ENCODE results near the gene INTS15. TPM values are rescaled to one million over a fixed set of nuclear protein-coding genes. Genes with fewer than 3 reads are reported as not detected.

Gene INTS15
- polyA plus RNA-seq, 1 of the 3 experiments (the other 2 are of a cell fraction) = 39.1 TPM

DNA sequence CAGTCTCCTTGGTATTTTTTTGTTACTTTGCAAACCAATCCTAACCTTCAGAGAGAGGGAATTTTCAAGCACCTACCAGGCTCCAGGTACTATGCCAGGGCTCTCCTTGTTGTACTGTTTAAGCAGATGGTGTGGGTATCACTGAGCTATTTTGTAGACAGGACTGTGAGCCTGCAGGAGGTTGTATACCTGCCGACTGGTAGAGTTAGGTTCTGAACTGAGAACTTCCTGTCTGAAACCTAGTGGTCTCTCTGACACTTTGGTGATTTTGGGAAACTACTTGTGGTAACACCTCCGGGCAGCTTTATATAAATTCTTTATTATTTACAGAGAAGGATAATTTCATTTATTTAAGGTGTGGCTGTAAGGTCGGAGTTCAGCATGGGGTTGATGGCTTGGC, 30.1 kb downstream of the INTS15 start:
- H3K4me3 ChIP-seq (ENCODE audit: low read depth in 2 of 2, low read length in 1 of 2) = no peak overlapping the region
- no peaks in the 10 kb centered on the region for H3K79me2 ChIP-seq (ENCODE audit: insufficient read depth)
- H3K27ac ChIP-seq (ENCODE audit: low read depth in 2 of 2, low read length in 1 of 2) = no peak overlapping the region
- H2AFZ ChIP-seq (ENCODE audit: low read depth) = no peak overlapping the region
- WGBS (ENCODE audit: low lambda C conversion rate) = 82% methylated on average over 3 of the region's 3 CpGs
- H3K4me2 ChIP-seq = no peak overlapping the region
- H3K36me3 ChIP-seq (replicated peaks in 1 of 2; ENCODE audit: control insufficient read depth in 1 of 2, insufficient read depth in 2 of 2, low read length in 1 of 2) = peaks cover 0 to 22% of the 10 kb centered on the region in 2 experiments
- H3K4me1 ChIP-seq (ENCODE audit: control insufficient read depth in 1 of 2, insufficient read depth in 2 of 2, low read depth in 1 of 2, low read length in 1 of 2) = peaks cover 0 to 10% of the 10 kb centered on the region in 2 experiments; a peak in 2 of 4 replicates
- no peak overlapping the region for H3K9ac ChIP-seq
- no peak for DNase-seq
- no peaks in the 10 kb centered on the region for H3K9me3 ChIP-seq
- H4K20me1 ChIP-seq (ENCODE audit: insufficient read depth) = no peaks in the 10 kb centered on the region
- ChIA-PET POLR2A (no interaction called here), CTCF (interaction anchor here (1.0 kb wide), 1 partner anchor 30 kb away, joined by 3 read pairs; the partner anchor contains the start of gene INTS15)
- H3K27me3 ChIP-seq (ENCODE audit: insufficient read depth) = no peaks in the 10 kb centered on the region
- no peak for TF ChIP-seq RXRA (IDR thresholded peaks at IDR 0.05; ENCODE audit: borderline replicate concordance, low read depth)
- TF ChIP-seq, protein P1, sequence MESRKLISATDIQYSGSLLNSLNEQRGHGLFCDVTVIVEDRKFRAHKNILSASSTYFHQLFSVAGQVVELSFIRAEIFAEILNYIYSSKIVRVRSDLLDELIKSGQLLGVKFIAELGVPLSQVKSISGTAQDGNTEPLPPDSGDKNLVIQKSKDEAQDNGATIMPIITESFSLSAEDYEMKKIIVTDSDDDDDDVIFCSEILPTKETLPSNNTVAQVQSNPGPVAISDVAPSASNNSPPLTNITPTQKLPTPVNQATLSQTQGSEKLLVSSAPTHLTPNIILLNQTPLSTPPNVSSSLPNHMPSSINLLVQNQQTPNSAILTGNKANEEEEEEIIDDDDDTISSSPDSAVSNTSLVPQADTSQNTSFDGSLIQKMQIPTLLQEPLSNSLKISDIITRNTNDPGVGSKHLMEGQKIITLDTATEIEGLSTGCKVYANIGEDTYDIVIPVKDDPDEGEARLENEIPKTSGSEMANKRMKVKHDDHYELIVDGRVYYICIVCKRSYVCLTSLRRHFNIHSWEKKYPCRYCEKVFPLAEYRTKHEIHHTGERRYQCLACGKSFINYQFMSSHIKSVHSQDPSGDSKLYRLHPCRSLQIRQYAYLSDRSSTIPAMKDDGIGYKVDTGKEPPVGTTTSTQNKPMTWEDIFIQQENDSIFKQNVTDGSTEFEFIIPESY (IDR thresholded peaks at IDR 0.05; ENCODE audit: borderline replicate concordance, low read depth) = no peak
- TF ChIP-seq, protein P2, sequence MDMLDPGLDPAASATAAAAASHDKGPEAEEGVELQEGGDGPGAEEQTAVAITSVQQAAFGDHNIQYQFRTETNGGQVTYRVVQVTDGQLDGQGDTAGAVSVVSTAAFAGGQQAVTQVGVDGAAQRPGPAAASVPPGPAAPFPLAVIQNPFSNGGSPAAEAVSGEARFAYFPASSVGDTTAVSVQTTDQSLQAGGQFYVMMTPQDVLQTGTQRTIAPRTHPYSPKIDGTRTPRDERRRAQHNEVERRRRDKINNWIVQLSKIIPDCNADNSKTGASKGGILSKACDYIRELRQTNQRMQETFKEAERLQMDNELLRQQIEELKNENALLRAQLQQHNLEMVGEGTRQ (IDR thresholded peaks at IDR 0.05; ENCODE audit: borderline replicate concordance, low read depth, low read length) = no peak
- no peak for TF ChIP-seq TCF12 (IDR thresholded peaks at IDR 0.05)
- TF ChIP-seq GATA2 (CRISPR knock-in tag; IDR thresholded peaks at IDR 0.05) = no peak
- TF ChIP-seq, protein P3, sequence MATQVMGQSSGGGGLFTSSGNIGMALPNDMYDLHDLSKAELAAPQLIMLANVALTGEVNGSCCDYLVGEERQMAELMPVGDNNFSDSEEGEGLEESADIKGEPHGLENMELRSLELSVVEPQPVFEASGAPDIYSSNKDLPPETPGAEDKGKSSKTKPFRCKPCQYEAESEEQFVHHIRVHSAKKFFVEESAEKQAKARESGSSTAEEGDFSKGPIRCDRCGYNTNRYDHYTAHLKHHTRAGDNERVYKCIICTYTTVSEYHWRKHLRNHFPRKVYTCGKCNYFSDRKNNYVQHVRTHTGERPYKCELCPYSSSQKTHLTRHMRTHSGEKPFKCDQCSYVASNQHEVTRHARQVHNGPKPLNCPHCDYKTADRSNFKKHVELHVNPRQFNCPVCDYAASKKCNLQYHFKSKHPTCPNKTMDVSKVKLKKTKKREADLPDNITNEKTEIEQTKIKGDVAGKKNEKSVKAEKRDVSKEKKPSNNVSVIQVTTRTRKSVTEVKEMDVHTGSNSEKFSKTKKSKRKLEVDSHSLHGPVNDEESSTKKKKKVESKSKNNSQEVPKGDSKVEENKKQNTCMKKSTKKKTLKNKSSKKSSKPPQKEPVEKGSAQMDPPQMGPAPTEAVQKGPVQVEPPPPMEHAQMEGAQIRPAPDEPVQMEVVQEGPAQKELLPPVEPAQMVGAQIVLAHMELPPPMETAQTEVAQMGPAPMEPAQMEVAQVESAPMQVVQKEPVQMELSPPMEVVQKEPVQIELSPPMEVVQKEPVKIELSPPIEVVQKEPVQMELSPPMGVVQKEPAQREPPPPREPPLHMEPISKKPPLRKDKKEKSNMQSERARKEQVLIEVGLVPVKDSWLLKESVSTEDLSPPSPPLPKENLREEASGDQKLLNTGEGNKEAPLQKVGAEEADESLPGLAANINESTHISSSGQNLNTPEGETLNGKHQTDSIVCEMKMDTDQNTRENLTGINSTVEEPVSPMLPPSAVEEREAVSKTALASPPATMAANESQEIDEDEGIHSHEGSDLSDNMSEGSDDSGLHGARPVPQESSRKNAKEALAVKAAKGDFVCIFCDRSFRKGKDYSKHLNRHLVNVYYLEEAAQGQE (IDR thresholded peaks at IDR 0.05; ENCODE audit: low read depth, low read length) = no peak
- TF ChIP-seq ELF1 (IDR thresholded peaks at IDR 0.05) = no peak
- no peak for TF ChIP-seq SMC3 (IDR thresholded peaks at IDR 0.05; ENCODE audit: low read depth, low read length)
- TF ChIP-seq, protein P4, sequence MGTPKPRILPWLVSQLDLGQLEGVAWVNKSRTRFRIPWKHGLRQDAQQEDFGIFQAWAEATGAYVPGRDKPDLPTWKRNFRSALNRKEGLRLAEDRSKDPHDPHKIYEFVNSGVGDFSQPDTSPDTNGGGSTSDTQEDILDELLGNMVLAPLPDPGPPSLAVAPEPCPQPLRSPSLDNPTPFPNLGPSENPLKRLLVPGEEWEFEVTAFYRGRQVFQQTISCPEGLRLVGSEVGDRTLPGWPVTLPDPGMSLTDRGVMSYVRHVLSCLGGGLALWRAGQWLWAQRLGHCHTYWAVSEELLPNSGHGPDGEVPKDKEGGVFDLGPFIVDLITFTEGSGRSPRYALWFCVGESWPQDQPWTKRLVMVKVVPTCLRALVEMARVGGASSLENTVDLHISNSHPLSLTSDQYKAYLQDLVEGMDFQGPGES (IDR thresholded peaks at IDR 0.05; ENCODE audit: low read depth, low read length) = no peak
- no peak for TF ChIP-seq POLR2AphosphoS5 (IDR thresholded peaks at IDR 0.05; ENCODE audit: low read depth, low read length)
- TF ChIP-seq FOSL2 (IDR thresholded peaks at IDR 0.05; ENCODE audit: borderline replicate concordance, low read depth) = no peak
- no peak for TF ChIP-seq MEF2A (IDR thresholded peaks at IDR 0.05; ENCODE audit: borderline replicate concordance, low read depth)
- peaks cover 3% of the 10 kb centered on the region for H3F3A ChIP-seq (replicated peaks; ENCODE audit: insufficient read depth)
- no peaks in the 10 kb centered on the region for H3K9me2 ChIP-seq
